ENCODE data around the gene CYP21A2. TPM values are rescaled to one million over a fixed set of nuclear protein-coding genes. Genes with fewer than 3 reads are reported as not detected.
"Not testable (repeated sequence)": the region's sequence is repeated elsewhere in the genome, so short reads cannot be mapped to it uniquely, and the experiment has no call there.

Gene CYP21A2
- total and polyA plus RNA-seq, 3 experiments from 2014 or later, result 0.37 to 0.40 TPM; not detected in 1

- H3K9me3 ChIP-seq (ENCODE audit: low read length); H3K4me1 ChIP-seq (ENCODE audit: insufficient read depth, low read length); H3K4me1 Mint-ChIP-seq; H3K4me3 ChIP-seq (ENCODE audit: low read length); H3K27me3 Mint-ChIP-seq; H3K36me3 Mint-ChIP-seq; H3K27ac ChIP-seq (ENCODE audit: low read depth, low read length); POLR2A ChIA-PET; H3K4me3 Mint-ChIP-seq; H3K36me3 ChIP-seq (ENCODE audit: insufficient read depth, low read length); H3K27me3 ChIP-seq (ENCODE audit: insufficient read depth, low read length, poor library complexity, severe bottlenecking); H3K9me3 Mint-ChIP-seq; H3K27ac Mint-ChIP-seq; CTCF ChIA-PET; DNase-seq: not testable (repeated sequence)
These were observed 24.5 kb upstream of the CYP21A2 start for GRCh38 chr6:32013738-32014137.

- H3K27ac ChIP-seq (ENCODE audit: low read depth, low read length); H3K36me3 ChIP-seq (ENCODE audit: insufficient read depth, low read length); H3K27ac Mint-ChIP-seq; CTCF ChIA-PET; H3K4me1 Mint-ChIP-seq; H3K27me3 ChIP-seq (ENCODE audit: insufficient read depth, low read length, poor library complexity, severe bottlenecking); POLR2A ChIA-PET; H3K9me3 ChIP-seq (ENCODE audit: low read length); H3K36me3 Mint-ChIP-seq; DNase-seq; H3K9me3 Mint-ChIP-seq; H3K27me3 Mint-ChIP-seq; H3K4me1 ChIP-seq (ENCODE audit: insufficient read depth, low read length); H3K4me3 ChIP-seq (ENCODE audit: low read length); H3K4me3 Mint-ChIP-seq: not testable (repeated sequence)
These were observed 23.7 kb upstream of the CYP21A2 start, which contains the start of gene C4B for GRCh38 chr6:32014547-32014946. C4B (plus strand) TSS chr6:32014795; CDS start chr6:32014846, 51 bp downstream.

- POLR2A ChIA-PET, H3K9me3 Mint-ChIP-seq, CTCF ChIA-PET: not testable (repeated sequence)
These were observed 16.1 kb upstream of the CYP21A2 start for GRCh38 chr6:32022100-32022499.

GRCh38 chr6:32028631-32029030, 9.6 kb upstream of the CYP21A2 start:
- H3K4me3 Mint-ChIP-seq; H3K27ac Mint-ChIP-seq; H3K36me3 Mint-ChIP-seq; H3K4me1 ChIP-seq (ENCODE audit: insufficient read depth, low read length); H3K36me3 ChIP-seq (ENCODE audit: insufficient read depth, low read length); H3K27me3 ChIP-seq (ENCODE audit: insufficient read depth, low read length, poor library complexity, severe bottlenecking); H3K27ac ChIP-seq (ENCODE audit: low read depth, low read length); H3K9me3 ChIP-seq (ENCODE audit: low read length); POLR2A ChIA-PET; H3K9me3 Mint-ChIP-seq; H3K4me3 ChIP-seq (ENCODE audit: low read length); H3K4me1 Mint-ChIP-seq; H3K27me3 Mint-ChIP-seq; CTCF ChIA-PET: not testable (repeated sequence)
- DNase-seq, result peak in 1 of 5 donors; percentile 19

More at GRCh38 chr6:32022100-32022499, 16.1 kb upstream of the CYP21A2 start:
- not testable (repeated sequence) for H3K27ac Mint-ChIP-seq; DNase-seq; H3K9me3 ChIP-seq (ENCODE audit: low read length); H3K4me3 Mint-ChIP-seq; H3K4me1 Mint-ChIP-seq; H3K27me3 ChIP-seq (ENCODE audit: insufficient read depth, low read length, poor library complexity, severe bottlenecking); H3K4me3 ChIP-seq (ENCODE audit: low read length); H3K27ac ChIP-seq (ENCODE audit: low read depth, low read length); H3K36me3 ChIP-seq (ENCODE audit: insufficient read depth, low read length); H3K4me1 ChIP-seq (ENCODE audit: insufficient read depth, low read length); H3K27me3 Mint-ChIP-seq; H3K36me3 Mint-ChIP-seq

- H3K36me3 ChIP-seq (ENCODE audit: insufficient read depth, low read length); H3K9me3 Mint-ChIP-seq; H3K27me3 Mint-ChIP-seq; CTCF ChIA-PET; H3K9me3 ChIP-seq (ENCODE audit: low read length); H3K4me1 Mint-ChIP-seq; H3K4me3 ChIP-seq (ENCODE audit: low read length); H3K27me3 ChIP-seq (ENCODE audit: insufficient read depth, low read length, poor library complexity, severe bottlenecking); H3K36me3 Mint-ChIP-seq; H3K4me1 ChIP-seq (ENCODE audit: insufficient read depth, low read length); H3K27ac ChIP-seq (ENCODE audit: low read depth, low read length); POLR2A ChIA-PET; DNase-seq; H3K4me3 Mint-ChIP-seq; H3K27ac Mint-ChIP-seq: not testable (repeated sequence)
These were observed 8.7 kb upstream of the CYP21A2 start for GRCh38 chr6:32029553-32029952.

- H3K9me3 Mint-ChIP-seq; H3K27me3 ChIP-seq (ENCODE audit: insufficient read depth, low read length, poor library complexity, severe bottlenecking); H3K36me3 Mint-ChIP-seq; H3K4me3 Mint-ChIP-seq; POLR2A ChIA-PET; H3K27ac ChIP-seq (ENCODE audit: low read depth, low read length); H3K4me1 ChIP-seq (ENCODE audit: insufficient read depth, low read length); H3K4me3 ChIP-seq (ENCODE audit: low read length); H3K36me3 ChIP-seq (ENCODE audit: insufficient read depth, low read length); H3K4me1 Mint-ChIP-seq; H3K27ac Mint-ChIP-seq; CTCF ChIA-PET; DNase-seq; H3K27me3 Mint-ChIP-seq; H3K9me3 ChIP-seq (ENCODE audit: low read length): not testable (repeated sequence)
These were observed 2.8 kb upstream of the CYP21A2 start for GRCh38 chr6:32035283-32036013.

- H3K4me3 ChIP-seq (ENCODE audit: low read length); H3K9me3 Mint-ChIP-seq; H3K36me3 ChIP-seq (ENCODE audit: insufficient read depth, low read length); H3K27ac Mint-ChIP-seq; POLR2A ChIA-PET; H3K27me3 ChIP-seq (ENCODE audit: insufficient read depth, low read length, poor library complexity, severe bottlenecking); CTCF ChIA-PET; DNase-seq; H3K4me3 Mint-ChIP-seq; H3K4me1 ChIP-seq (ENCODE audit: insufficient read depth, low read length); H3K36me3 Mint-ChIP-seq; H3K4me1 Mint-ChIP-seq; H3K27ac ChIP-seq (ENCODE audit: low read depth, low read length); H3K9me3 ChIP-seq (ENCODE audit: low read length); H3K27me3 Mint-ChIP-seq: not testable (repeated sequence)
These were observed 1.1 kb upstream of the CYP21A2 start for GRCh38 chr6:32037136-32037535.

GRCh38 chr6:32038878-32039277, 663 bp downstream of the CYP21A2 start:
- H3K27ac ChIP-seq (ENCODE audit: low read depth, low read length); H3K4me1 ChIP-seq (ENCODE audit: insufficient read depth, low read length); H3K4me1 Mint-ChIP-seq; POLR2A ChIA-PET; CTCF ChIA-PET; DNase-seq; H3K4me3 Mint-ChIP-seq; H3K27me3 Mint-ChIP-seq; H3K9me3 Mint-ChIP-seq; H3K36me3 Mint-ChIP-seq; H3K27me3 ChIP-seq (ENCODE audit: insufficient read depth, low read length, poor library complexity, severe bottlenecking); H3K36me3 ChIP-seq (ENCODE audit: insufficient read depth, low read length); H3K4me3 ChIP-seq (ENCODE audit: low read length); H3K9me3 ChIP-seq (ENCODE audit: low read length); H3K27ac Mint-ChIP-seq: not testable (repeated sequence)

All from CD8-positive, alpha-beta memory T cell (primary cell).